Esophagus muscularis mucosa (tissue), 4 donors: ENCODE results near the gene AGK. TPM values are rescaled to one million over a fixed set of nuclear protein-coding genes. Genes with fewer than 3 reads are reported as not detected.

Experiments used
- DNase-seq: peaks from one replicate; pipeline ENCODE4 v3.0.0-alpha.2; 2017; ENCODE audit errors: extremely low spot score
- H3K27ac ChIP-seq, 4 donors: fragments of 200-600 bp; sonication (generic); replicated peaks in 1 of 4; 1 replicate in 3 of 4; 2 replicates in 1 of 4; pipeline ENCODE4 v1.5.1; 2016 to 2019; ENCODE audit warnings: mild to moderate bottlenecking in 1 of 4
- H3K27me3 ChIP-seq, 4 donors: fragments of 200-600 bp; sonication (generic); one replicate each; pipeline versions ENCODE4 v1.5.1 to v1.6.0; 2016 to 2019
- H3K36me3 ChIP-seq, 4 donors: fragments of 200-600 bp; sonication (generic); one replicate each; pipeline ENCODE4 v1.5.1; 2016 to 2019
- H3K4me1 ChIP-seq, 4 donors: fragments of 200-600 bp; sonication (generic); one replicate each; pipeline ENCODE4 v1.5.1; 2016 to 2019
- H3K4me3 ChIP-seq, 4 donors: fragments of 200-600 bp; sonication (generic); 1 replicate in 2 of 4; 2 replicates in 2 of 4; pipeline ENCODE4 v1.5.1; 2016 to 2019; ENCODE audit warnings: mild to moderate bottlenecking in 4 of 4, moderate library complexity in 1 of 4
- H3K9me3 ChIP-seq, 4 donors: fragments of 200-600 bp; sonication (generic); 1 replicate in 3 of 4; 2 replicates in 1 of 4; pipeline ENCODE4 v1.5.1; 2016 to 2019
- CTCF ChIP-seq, 3 experiments: fragments of 200-600 bp in 2 of 3; fragments of 450-650 bp in 1 of 3; sonication (generic) in 2 of 3; IDR thresholded peaks; one replicate each; pipeline ENCODE4 v1.5.1; 2017 to 2019; ENCODE audit warnings: antibody characterized with exemption in 3 of 3, mild to moderate bottlenecking in 2 of 3, moderate library complexity in 1 of 3
- EP300 ChIP-seq: sonication (generic); formaldehyde crosslinking; IDR thresholded peaks from one replicate; pipeline ENCODE4 v1.6.1; 2017; ENCODE audit warnings: antibody characterized with exemption
- POLR2A ChIP-seq: fragments of 450-650 bp; IDR thresholded peaks from one replicate; pipeline ENCODE4 v1.6.1; 2017; ENCODE audit warnings: antibody characterized with exemption, moderate library complexity, mild to moderate bottlenecking, low read depth
- POLR2AphosphoS5 ChIP-seq, 2 donors: sonication (generic); formaldehyde crosslinking; IDR thresholded peaks; one replicate each; pipeline ENCODE4 v1.6.1; 2017; ENCODE audit warnings: antibody characterized with exemption in 2 of 2
- WGBS: methylation state at CpG from one replicate; pipeline ENCODE4 v1.1.5; 2018; 5-methylcytosine and 5-hydroxymethylcytosine counted together
- intact Hi-C: fragments of 100-400 bp; cut with DNase I; formaldehyde crosslinking; loops from one replicate; pipeline ENCODE4 v1.15.1; 2023
- total RNA-seq, 4 donors: library from RNA; depleted of rRNA; stranded (reverse); fragments of >200 nt; gene quantifications; one replicate each; pipeline versions ENCODE4 v1.1.0 to v1.2.1, GENCODE V29; 2016

Gene AGK
- total RNA-seq, 4 donors from 2014 or later: 17.9 to 23.4 (median 19.2) TPM

- Histone ChIP-seq H3K4me1 (no peaks in the 10 kb centered on the region), H3K27me3 (no peaks in the 10 kb centered on the region), H3K27ac (no peak overlapping the region), H3K4me3 (no peak overlapping the region), H3K9me3 (no peaks in the 10 kb centered on the region), H3K36me3 (peaks cover 7 to 56% (median 21%) of the 10 kb centered on the region in 4 donors)
- no peak for DNase-seq
- no peak for TF ChIP-seq POLR2AphosphoS5 (IDR thresholded peaks at IDR 0.05)
- TF ChIP-seq EP300: no peak
- 93% methylated on average over 4 of the region's 4 CpGs for WGBS
- intact Hi-C loops: no loop called here
Measured at GRCh38 chr7:141619745-141620144, 68.5 kb downstream of the AGK start.

GRCh38 chr7:141624763-141625162 lies 73.6 kb downstream of the AGK start:
- Histone ChIP-seq H3K27ac (no peak overlapping the region), H3K36me3 (peaks cover 7 to 58% (median 26%) of the 10 kb centered on the region in 4 donors), H3K4me1 (no peaks in the 10 kb centered on the region), H3K4me3 (no peak overlapping the region), H3K9me3 (no peaks in the 10 kb centered on the region), H3K27me3 (no peaks in the 10 kb centered on the region)
- WGBS: 100% methylated on average over 1 of the region's 1 CpG
- no peak for DNase-seq
- intact Hi-C loops: no loop called here
- TF ChIP-seq POLR2A: no peak
- TF ChIP-seq CTCF (IDR thresholded peaks at IDR 0.05): no peak
- no peak for TF ChIP-seq EP300
- TF ChIP-seq POLR2AphosphoS5 (IDR thresholded peaks at IDR 0.05): no peak

GRCh38 chr7:141630621-141631020 lies 79.4 kb downstream of the AGK start:
- DNase-seq: no peak
- TF ChIP-seq CTCF (IDR thresholded peaks at IDR 0.05) (no peak), POLR2A (no peak), POLR2AphosphoS5 (IDR thresholded peaks at IDR 0.05) (no peak), EP300 (no peak)
- H3K27ac ChIP-seq: no peak overlapping the region
- H3K9me3 ChIP-seq: no peaks in the 10 kb centered on the region
- H3K36me3 ChIP-seq: peaks cover 0 to 22% (median 2%) of the 10 kb centered on the region in 4 donors
- H3K27me3 ChIP-seq: no peaks in the 10 kb centered on the region
- 93% methylated on average over 4 of the region's 4 CpGs for WGBS
- intact Hi-C loops: no loop called here
- no peak overlapping the region for H3K4me3 ChIP-seq
- no peaks in the 10 kb centered on the region for H3K4me1 ChIP-seq

- Histone ChIP-seq H3K27ac (no peak overlapping the region), H3K27me3 (no peaks in the 10 kb centered on the region), H3K36me3 (peaks cover 0 to 22% (median 2%) of the 10 kb centered on the region in 4 donors), H3K9me3 (no peaks in the 10 kb centered on the region), H3K4me3 (no peak overlapping the region), H3K4me1 (no peaks in the 10 kb centered on the region)
- 100% methylated on average over 2 of the region's 2 CpGs for WGBS
- TF ChIP-seq EP300: no peak
- TF ChIP-seq POLR2AphosphoS5 (IDR thresholded peaks at IDR 0.05): no peak
- no peak for TF ChIP-seq POLR2A
- no peak for TF ChIP-seq CTCF (IDR thresholded peaks at IDR 0.05)
- no peak for DNase-seq
- intact Hi-C loops: no loop called here
Measured at GRCh38 chr7:141631525-141631924, 80.3 kb downstream of the AGK start.

GRCh38 chr7:141634065-141634464 lies 82.9 kb downstream of the AGK start:
- H3K27me3 ChIP-seq: no peaks in the 10 kb centered on the region
- DNase-seq: no peak
- H3K4me3 ChIP-seq: no peak overlapping the region
- no peak overlapping the region for H3K27ac ChIP-seq
- intact Hi-C loops: no loop called here
- H3K4me1 ChIP-seq: no peaks in the 10 kb centered on the region
- 98% methylated on average over 5 of the region's 5 CpGs for WGBS
- no peak for TF ChIP-seq EP300
- TF ChIP-seq CTCF (IDR thresholded peaks at IDR 0.05): no peak
- no peak for TF ChIP-seq POLR2A
- TF ChIP-seq POLR2AphosphoS5 (IDR thresholded peaks at IDR 0.05): no peak
- no peaks in the 10 kb centered on the region for H3K9me3 ChIP-seq
- H3K36me3 ChIP-seq: peaks cover 0 to 22% (median 2%) of the 10 kb centered on the region in 4 donors
